Activated naive CD8-positive, alpha-beta T cell treated with anti-CD3 and anti-CD28 coated beads, Interleukin-2, amount 10 ng/mL, durations not matched to agents 7 days and 5 days (primary cell): ENCODE data around the gene GPR82. TPM values are rescaled to one million over a fixed set of nuclear protein-coding genes. Genes with fewer than 3 reads are reported as not detected.

ENCODE experiments used
- total RNA-seq, 2 experiments: library from RNA; stranded (reverse); gene quantifications; one replicate each; pipeline ENCODE4 v1.2.3, GENCODE V29; 2021

The GPR82 gene
- total RNA-seq, 2 experiments from 2014 or later = 0.97 to 1.1 TPM

Other genes starting within 250 kb of the GPR82 start
- 1 to 10 TPM; 1.8 to 2.7 TPM for gene GPR34, start 35.2 kb upstream of the GPR82 start, total RNA-seq
- gene CASK, start 199.4 kb downstream of the GPR82 start, total RNA-seq = 10 to 100 TPM; 52.1 to 53.8 TPM